HG03039 (cell line): ENCODE measurements around the gene ABCA12.
"Not testable (repeated sequence)": the region's sequence is repeated elsewhere in the genome, so short reads cannot be mapped to it uniquely, and the experiment has no call there.

Experiments used
- ATAC-seq: cut with Tn5 transposase; IDR thresholded peaks from one replicate; pipeline ENCODE4 v1.9.1; 2021; ENCODE audit warnings: mild to moderate bottlenecking, moderate library complexity; ENCODE audit not compliant: unreplicated experiment

The ABCA12 gene

GRCh38 chr2:215138479-215138878 lies at the start of gene ABCA12:
ABCA12 (minus strand) TSS chr2:215138626; CDS start chr2:215138208, 418 bp downstream.
- ATAC-seq = no peak

GRCh38 chr2:215188078-215188477 lies 49.7 kb upstream of the ABCA12 start:
- ATAC-seq = no peak

GRCh38 chr2:215186021-215186420 lies 47.6 kb upstream of the ABCA12 start:
- no peak for ATAC-seq

GRCh38 chr2:215178121-215178520 lies 39.7 kb upstream of the ABCA12 start:
- no peak for ATAC-seq

GRCh38 chr2:215171796-215172195 lies 33.4 kb upstream of the ABCA12 start:
- no peak for ATAC-seq

- ATAC-seq = peak; percentile 58
Observed at GRCh38 chr2:215171151-215171550, 32.7 kb upstream of the ABCA12 start.

- ATAC-seq = not testable (repeated sequence)
Observed at GRCh38 chr2:215166505-215166904, 28.1 kb upstream of the ABCA12 start.

GRCh38 chr2:215163319-215163718 lies 24.9 kb upstream of the ABCA12 start:
- not testable (repeated sequence) for ATAC-seq

GRCh38 chr2:215161301-215161829 lies 22.9 kb upstream of the ABCA12 start:
- ATAC-seq = no peak

GRCh38 chr2:215160081-215160480 lies 21.7 kb upstream of the ABCA12 start:
- no peak for ATAC-seq

GRCh38 chr2:215156453-215156852 lies 18.0 kb upstream of the ABCA12 start:
- no peak for ATAC-seq

GRCh38 chr2:215149894-215150293 lies 11.5 kb upstream of the ABCA12 start:
- no peak for ATAC-seq

- no peak for ATAC-seq
Observed at GRCh38 chr2:215149486-215149885, 11.1 kb upstream of the ABCA12 start.

GRCh38 chr2:215149060-215149459 lies 10.6 kb upstream of the ABCA12 start:
- no peak for ATAC-seq

GRCh38 chr2:215145611-215146010 lies 7.2 kb upstream of the ABCA12 start:
- no peak for ATAC-seq

- no peak for ATAC-seq
Observed at GRCh38 chr2:215144106-215144875, 5.9 kb upstream of the ABCA12 start.

GRCh38 chr2:215143458-215143857 lies 5.0 kb upstream of the ABCA12 start:
- no peak for ATAC-seq

GRCh38 chr2:215141706-215142105 lies 3.3 kb upstream of the ABCA12 start:
- no peak for ATAC-seq

GRCh38 chr2:215140166-215140707 lies 1.8 kb upstream of the ABCA12 start:
- ATAC-seq = no peak

- no peak for ATAC-seq
Observed at GRCh38 chr2:215137741-215138340, 585 bp downstream of the ABCA12 start.

- ATAC-seq = no peak
Observed at GRCh38 chr2:215137329-215137686, 1.1 kb downstream of the ABCA12 start.
